Right ventricle myocardium inferior (tissue), 1 donor: ENCODE data around the gene MAP3K2. TPM values are rescaled to one million over a fixed set of nuclear protein-coding genes. Genes with fewer than 3 reads are reported as not detected.
"Not testable (repeated sequence)": the region's sequence is repeated elsewhere in the genome, so short reads cannot be mapped to it uniquely, and the experiment has no call there.

Experiments
- ATAC-seq: fragments of 200-7000 bp; cut with Tn5 transposase; one replicate; pipeline ENCODE4 v1.9.1; 2020; ENCODE audit warnings: mild to moderate bottlenecking, moderate library complexity
- DNase-seq: peaks from one replicate; pipeline ENCODE4 v3.0.0; 2021; ENCODE audit errors: missing footprints
- intact Hi-C: fragments of 100-400 bp; cut with DNase I; formaldehyde crosslinking; loops from one replicate; pipeline ENCODE4 v1.11.0; 2022
- total RNA-seq: library from RNA; stranded (reverse); fragmentation: NEBNext Ultra II Directional; extraction: Animal tissue kit (Norgen Biotek cat#: 25700); gene quantifications from one replicate; pipeline ENCODE4 v1.2.1, GENCODE V29; 2021
- donor health status: DM: no; HTN: yes; CAD: no; lungs with severe emphysema.

The MAP3K2 gene
- total RNA-seq, 1 donor from 2014 or later = 23.4 TPM

DNA sequence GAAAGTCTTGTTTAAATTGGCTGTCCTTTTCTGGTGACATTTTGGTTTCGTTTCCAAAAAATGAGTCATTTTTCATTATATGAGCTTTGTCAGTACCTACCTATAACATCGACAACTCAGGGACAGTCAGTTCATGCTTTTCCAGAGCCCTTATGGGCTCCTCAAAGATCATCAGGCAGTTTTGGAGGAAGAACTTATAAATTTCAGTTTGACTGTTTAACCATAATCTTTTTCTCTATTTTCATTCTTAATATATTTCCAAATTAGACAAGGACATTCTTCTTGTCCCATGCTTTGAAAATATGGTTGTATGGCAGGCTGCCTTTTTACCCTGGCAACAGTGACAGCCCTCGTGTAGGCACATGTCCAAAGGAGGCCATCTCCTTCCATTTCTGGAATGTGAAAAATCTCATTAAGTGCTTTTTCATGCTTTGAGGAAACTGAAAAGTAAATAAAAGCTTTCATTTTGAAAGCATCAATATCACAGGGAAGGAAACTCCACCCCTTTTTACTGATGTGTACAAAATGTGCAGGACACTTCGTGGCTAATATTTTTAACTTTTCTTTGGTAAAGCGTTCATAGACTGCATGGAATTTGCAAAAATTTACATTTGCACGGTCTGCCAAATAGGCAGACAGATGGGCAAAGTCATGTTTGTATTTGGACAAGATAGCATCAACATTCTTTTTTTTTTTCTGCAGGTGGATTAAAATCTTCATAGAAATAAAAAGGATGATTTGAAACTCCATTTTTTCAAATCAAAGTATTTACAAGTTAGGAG is 23.3 kb upstream of the MAP3K2 start:
- ATAC-seq = no peak

DNA sequence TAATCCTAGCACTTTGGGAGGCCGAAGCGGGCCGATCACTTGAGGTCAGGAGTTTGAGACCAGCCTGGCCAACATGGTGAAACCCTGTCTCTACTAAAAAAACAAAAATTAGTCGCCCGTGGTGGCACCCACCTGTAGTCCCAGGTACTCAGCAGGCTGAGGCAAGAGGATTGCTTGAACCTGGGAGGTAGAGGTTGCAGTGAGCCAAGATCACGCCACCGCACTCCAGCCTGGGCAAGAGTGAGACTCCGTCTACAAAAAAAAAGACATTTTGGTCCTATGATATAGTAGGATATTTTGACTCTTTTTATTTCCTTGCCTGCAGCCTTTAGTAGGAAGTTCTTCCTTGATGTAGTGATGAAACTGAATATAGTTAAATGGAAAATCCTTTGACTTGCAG is 21.9 kb upstream of the MAP3K2 start:
- DNase-seq, ATAC-seq, intact Hi-C loops: not testable (repeated sequence)

More for the DNA sequence above, 23.3 kb upstream of the MAP3K2 start:
- intact Hi-C loops = no loop called here
- no peak for DNase-seq

DNA sequence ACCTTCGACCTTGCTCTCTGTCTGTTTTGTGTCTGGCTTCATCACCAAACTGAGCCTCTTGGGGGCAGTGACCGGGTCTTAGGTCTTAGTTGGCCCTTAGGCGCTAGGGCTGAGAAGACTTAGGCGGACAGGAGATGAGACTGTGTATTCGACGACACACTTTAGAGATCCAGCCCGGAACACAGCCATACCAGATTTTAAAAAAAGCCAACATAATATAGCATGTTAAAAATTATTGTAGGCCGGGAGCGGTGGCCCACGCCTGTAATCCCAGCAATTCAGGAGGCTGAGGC is 21.0 kb upstream of the MAP3K2 start:
- intact Hi-C loops = no loop called here
- ATAC-seq (no peak), DNase-seq (no peak)

DNA sequence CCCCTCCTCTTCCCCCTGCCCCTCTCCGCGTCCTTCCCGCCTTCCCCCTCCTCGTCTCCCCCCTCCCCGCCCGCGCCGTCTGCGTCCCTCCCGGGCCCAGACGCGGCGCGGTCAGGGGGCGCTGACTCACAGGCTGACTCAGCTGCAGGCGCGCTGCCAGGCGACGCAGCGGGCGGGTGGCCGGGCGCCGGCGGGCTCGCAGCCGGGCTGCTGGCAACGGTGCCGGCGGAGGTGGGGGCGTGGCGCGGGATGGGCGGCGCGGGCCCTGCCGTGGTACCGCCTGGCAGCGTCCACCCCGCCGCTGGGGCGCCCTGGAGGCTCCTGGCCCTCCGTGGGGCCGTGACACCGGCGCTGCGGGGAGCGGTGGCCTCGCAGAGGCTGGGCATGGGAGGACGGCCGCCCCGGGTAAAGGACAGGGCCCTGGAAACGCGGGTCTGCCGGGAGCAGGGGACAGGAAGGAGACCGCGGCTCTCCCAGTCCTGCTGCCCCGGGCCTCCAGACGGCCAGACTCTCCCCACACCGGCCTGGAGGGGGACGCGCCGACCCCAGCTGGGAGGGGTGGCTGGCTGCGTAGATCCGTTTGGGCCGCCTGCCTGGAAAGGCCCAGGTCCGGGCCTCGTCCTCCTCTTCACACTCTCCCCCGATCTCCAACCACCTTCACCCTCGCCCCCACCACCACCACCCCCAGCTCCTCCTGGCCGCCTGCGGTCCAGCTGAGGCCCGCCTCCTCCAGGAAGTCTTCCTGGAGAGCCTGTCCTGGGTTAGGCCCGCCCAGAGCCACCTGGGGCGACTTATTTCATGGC is 20.4 kb upstream of the MAP3K2 start:
- intact Hi-C loops = no loop called here
- ATAC-seq (peak; percentile 91), DNase-seq (peak; percentile 96)

DNA sequence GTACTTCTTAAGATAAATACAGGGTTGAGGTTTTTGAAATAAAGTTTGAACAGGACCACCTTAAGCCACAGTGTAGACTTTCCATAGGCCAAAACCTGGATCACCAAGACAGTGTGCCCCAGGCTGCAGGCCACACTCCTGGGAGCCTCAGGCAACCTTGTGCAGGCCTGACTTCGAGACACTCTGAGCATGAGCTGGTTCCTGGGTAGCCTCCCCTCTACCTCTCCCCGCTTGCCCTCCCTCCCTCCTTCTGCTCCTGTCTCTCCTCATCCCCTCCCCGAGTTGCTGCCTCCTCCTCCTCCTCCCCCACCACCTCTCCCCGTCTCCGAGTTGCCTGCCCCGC is 19.9 kb upstream of the MAP3K2 start:
- intact Hi-C loops = no loop called here
- ATAC-seq (peak; percentile 16), DNase-seq (no peak)

DNA sequence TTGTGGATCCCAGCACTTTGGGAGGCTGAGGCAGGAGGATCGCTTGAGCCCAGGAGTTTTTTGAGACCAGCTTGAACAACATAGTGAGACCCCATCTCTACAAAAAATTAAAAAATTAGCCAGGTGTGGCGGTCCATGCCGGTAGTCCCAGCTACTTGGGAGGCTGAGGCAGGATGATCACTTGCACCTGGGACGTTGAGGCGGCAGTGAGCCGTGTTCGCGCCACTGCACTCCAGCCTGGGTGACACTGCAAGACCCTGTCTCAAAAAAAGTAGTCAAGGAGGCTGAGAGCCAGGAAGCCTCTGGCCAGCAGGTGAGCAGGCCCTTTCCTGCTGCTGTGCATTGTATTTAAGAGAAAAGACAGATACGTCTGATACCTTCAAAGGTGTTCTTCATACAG is 19.3 kb upstream of the MAP3K2 start:
- DNase-seq (no peak), ATAC-seq (no peak)
- intact Hi-C loops = no loop called here

DNA sequence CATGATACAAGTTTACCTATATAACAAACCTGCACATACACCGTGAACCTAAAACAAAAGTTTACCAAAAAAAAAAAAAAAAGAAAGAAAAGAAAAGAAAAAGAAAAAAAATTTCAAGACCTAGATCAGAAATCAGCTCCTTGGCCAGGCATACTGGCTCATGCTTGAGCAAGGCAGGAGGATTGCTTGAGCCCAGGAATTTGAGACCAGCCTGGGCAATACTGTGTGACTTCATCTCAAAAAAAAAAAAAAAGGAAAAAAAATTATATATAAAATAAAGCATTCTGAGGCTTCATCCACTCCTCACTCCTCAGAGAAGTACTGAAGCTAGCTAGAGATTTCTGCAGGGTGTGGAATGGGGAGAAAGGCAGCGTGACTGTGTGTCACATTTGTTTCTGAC is 18.7 kb upstream of the MAP3K2 start:
- intact Hi-C loops = no loop called here
- DNase-seq (no peak), ATAC-seq (no peak)

DNA sequence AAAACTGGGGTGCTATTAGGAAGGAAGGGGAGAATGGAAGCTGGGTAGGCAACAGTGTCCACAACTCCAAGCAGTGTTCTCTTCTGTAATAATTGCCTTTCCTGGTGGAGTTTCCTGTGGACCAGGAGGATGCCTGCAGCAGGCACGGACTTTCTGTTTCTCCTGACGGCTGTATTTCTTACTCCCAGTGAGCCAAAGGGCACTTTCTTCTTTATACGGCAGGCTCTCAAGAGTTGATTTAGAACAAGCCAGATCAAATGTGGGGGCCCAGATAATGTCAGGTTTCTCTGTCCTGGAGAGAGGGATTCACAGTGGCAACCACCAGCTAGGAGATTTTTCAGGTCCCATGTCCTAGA is 17.5 kb upstream of the MAP3K2 start:
- DNase-seq (no peak), ATAC-seq (no peak)
- intact Hi-C loops = no loop called here

DNA sequence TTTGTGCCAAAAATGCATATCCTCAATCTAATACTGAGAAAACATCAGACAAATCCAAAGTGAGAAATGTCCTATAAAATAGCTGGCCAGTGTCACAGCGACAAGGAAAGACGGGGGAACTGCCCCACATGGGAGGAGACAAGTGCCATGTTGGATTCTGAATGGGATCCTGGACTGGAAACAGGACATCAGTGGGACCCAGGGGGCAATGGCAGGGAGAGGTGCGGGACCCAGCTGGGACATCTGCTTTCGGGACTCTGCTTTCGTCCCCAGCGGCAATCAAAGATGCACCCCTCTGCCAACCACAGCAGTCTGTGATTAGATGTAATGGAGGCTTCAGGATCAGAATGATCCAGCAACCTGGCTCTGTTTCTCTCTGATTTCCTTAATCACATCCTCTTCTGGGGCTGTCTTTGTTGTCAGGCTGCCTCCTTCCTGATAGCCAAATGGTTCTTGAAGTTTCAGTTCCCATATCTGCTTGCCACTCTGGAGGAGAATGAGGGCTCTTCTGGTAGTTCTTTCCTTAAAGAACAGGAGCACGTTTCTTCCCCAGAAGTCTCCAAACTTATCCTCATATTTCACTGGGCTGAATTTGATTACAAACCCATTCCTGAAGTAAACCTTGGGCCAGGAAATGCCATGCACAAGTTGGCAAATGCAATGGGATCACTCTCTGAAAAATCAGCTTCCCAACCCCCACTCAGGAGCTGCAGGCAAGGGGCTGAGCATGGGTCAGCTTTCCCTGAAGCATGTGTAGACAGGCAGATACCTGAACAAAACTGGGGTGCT is 16.9 kb upstream of the MAP3K2 start:
- no peak for DNase-seq
- intact Hi-C loops = no loop called here
- ATAC-seq = no peak

DNA sequence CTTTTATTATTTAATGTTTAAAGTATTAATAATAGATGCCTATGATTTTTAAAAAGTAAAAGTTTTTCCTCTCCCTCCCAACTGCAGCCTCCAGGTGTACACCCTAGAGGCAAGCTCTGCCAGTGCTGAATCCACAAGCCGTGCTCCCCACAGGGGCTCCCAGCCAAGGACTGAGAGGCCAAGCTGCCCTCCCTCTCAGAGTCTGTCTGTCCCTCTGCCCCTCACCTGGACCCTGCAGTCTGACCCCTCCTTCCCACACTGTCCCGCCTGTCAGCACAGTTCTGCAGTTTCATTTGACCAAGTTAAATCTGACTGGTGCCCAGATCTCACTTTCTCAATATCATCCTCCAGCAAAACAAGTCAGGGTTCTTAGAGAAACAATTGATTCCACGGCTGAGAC is 15.7 kb upstream of the MAP3K2 start:
- no peak for DNase-seq
- intact Hi-C loops = no loop called here
- no peak for ATAC-seq

DNA sequence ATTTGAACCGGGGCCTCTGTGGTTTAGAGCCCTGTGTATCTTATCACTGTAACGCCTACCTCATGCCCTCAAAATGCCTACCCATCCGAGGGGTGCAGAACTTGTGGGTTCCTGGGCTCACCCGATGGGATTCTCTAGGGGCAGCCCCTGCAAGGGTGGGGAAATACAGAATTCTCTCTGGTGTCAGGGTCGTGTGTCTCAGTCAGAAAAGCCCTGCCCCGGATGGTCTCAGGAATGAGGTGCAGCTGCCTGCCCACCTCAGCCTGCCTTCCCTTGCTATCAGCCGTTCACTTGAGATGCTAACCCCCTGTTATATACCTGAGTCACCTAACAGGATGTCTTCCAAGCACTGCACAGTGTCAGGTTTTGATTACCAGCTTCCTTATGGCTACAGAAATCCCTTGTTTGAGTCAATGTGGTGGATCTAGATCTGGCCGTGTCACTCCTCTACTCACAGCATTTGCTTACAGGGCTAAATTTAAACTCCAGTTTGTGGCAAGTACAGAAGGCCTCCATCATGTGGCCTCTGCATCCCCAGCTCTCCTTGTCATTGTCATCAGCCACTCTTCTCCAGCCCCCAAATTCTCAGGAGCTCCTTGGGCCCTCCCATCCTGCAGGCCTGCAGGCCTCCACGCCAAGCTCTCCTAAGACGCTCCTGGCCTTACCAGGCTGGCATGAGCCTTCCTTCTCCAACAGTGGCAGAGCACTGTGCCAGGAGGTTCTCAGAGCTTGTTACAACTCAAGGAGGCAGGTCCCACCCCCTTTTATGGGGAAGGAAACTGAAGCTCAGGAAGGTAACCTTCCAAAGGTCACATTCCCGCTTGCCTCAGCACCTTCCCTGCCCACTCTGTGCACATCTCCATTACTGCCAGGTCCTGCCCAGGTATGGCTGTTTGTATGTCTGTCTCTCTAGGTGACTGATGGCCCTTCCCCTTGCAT is 14.3 kb upstream of the MAP3K2 start:
- no peak for ATAC-seq
- intact Hi-C loops = no loop called here
- DNase-seq = no peak

DNA sequence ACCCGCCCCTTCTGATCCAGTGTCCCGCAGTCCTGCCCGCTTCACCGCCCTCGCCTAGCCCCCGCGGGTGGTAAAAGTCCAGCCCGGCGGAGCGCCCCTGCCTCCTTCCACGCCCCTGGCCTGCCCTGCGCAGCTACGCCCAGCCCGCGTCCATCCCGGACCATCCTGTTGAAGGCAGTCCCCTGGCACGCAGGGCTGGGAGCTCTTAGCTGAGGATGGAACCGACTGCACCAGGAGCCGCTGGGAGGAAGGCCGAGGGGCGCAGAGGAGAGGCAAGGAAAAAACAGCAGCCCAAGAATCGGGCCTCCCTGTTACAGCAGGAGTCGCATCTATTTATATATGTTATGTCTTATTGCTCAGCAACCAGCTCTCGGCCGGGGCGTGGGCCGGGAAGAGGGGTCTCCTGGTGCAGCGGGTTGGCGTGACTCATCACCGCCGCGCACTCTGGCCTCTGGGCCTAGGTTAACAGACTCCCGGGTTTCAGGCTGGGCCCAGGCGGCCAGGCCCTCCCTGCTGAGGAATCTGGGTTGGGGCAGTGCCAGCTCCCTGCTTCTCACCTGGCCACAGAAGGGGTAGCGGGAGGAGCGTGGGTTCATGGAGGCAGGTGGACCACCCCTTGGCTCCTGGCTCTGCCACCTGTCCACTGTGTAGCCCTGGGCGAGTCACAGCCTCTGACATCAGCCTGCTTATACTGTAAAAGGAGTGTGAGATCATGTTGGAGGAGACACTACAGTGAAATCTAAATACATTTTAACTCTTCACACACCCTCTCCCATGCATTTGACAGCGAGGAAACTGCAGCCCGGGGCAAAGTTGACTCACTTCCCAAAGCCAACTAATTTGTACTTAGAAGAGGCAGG is 13.4 kb upstream of the MAP3K2 start:
- intact Hi-C loops = no loop called here
- ATAC-seq = no peak
- DNase-seq = no peak

DNA sequence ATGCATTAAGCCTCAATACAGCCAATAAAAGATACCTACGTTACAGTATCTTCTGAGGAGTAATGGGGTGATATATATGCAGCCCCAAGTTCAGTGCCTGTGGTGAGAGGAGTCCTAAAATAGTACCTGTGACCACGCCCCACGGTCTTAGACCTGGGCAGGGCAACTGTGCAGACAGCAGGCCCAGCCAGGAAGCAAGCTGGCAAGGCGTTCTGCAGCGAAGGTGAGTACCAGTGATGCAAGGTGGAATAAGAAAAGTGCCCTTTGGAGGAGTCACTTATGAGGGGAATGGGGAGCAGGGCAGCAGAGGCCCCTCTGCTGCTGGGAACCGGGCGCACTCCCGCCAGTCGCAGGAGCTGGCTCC is 12.7 kb upstream of the MAP3K2 start:
- ATAC-seq = no peak
- intact Hi-C loops = no loop called here
- no peak for DNase-seq

DNA sequence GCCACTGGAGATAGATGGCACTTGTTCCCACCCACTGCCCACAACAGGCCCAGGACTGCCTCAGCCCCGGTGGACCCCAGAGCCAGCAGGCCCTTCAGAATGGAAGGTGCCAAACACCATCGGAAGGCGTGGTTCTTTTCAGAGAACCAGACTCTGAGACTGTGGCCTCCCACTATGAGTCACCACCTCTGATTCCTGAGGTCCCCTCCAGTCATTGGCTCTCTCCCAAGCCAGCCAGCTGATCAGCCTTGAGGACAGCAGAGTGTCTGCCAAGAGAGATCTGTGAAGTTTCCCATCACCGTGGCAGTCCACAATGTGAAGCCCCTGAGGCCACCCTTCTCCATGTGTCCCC is 10.4 kb upstream of the MAP3K2 start:
- ATAC-seq (peak; percentile 86), DNase-seq (peak; percentile 87)
- intact Hi-C loops = no loop called here

DNA sequence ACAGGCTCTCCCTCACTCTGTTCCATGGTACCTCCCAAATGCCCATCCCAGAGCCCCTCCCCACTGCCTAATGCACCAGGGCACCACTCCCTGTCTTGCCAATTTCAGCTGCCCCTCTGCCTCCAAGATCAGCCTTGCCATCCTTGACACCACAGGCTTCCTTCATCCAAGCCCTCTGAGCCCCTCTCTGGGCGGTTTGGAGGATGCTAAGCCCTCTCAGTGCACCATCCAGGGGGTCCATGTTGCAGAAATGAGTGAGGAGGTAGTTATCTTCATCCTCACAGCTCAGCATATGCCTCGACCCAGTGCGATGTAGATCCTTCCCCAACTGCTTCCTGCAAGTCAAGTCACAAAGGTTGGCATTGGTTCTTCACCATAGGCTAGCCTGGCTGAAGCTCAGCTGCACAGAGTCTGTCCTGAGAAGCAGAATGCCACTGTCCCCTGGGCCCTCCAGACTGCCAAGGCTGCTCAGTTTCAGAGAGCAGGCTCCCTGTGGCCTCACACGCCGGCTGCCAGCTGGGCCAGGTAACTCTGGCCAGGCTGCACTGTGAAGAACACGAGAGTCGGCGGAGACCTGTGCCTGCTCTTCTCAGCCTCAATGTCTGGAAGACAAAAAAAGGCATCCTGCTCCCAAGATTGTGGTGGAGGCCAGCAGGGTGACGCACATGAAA is 9.9 kb upstream of the MAP3K2 start:
- DNase-seq (no peak), ATAC-seq (peak; percentile 34)
- intact Hi-C loops = no loop called here

DNA sequence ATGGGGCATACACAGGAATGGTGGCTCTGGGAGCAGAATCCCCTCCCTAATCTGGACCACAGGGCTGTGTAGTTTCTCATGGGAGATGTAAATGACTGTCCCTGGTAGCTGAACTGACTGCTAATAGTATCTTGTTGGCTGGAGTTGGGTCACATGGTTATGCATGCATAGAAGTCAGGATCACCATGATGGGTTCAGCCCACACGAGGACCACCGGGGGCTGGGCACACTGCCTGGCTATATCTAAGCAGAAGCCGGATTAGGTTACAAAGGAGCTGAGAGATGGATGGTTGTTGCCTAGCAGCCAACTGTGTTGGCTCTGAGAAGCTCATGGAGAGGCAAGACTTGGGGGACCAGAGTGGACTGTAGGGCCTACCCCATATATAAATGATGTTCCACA is 6.7 kb upstream of the MAP3K2 start:
- DNase-seq (no peak), ATAC-seq (no peak)
- intact Hi-C loops = no loop called here

DNA sequence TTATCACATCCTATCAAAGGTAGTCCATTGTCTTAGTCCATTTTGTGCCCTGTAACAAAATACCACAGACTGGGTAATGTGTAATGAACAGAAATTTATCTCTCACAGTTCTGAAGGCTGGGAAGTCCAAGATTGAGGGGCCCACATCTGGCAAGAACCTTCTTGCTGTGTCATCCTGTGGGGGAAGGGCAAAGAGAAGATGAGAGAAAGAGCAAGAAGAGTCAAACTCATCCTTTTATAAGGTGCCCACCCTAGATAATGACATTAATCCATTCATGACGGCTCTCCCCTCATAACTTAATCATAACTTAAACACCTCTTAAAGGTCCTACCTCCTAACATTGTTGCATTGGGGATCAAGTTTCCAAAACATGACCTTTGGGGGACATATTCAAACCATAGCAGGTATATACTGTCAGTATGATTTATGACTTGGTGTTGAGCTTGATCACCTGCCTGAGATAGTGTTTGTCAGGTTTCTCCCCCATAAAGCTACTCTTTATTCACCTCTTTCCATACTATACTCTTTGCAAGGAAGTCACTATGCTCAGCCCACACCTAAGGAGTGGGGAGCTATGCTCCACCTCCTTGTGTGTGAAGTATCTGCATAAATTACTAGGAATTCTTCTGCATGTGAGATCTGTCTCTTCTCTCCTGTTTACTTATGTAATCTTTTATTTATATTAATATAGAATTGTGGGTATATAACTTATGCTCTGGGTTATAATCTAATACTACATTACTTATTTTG is 5.2 kb upstream of the MAP3K2 start:
- no peak for DNase-seq
- ATAC-seq = no peak
- intact Hi-C loops = no loop called here
